ENCODE measurements around the gene YWHAG. TPM values are rescaled to one million over a fixed set of nuclear protein-coding genes. Genes with fewer than 3 reads are reported as not detected.
"Not testable (repeated sequence)": the region's sequence is repeated elsewhere in the genome, so short reads cannot be mapped to it uniquely, and the experiment has no call there.

The YWHAG gene
- total RNA-seq, 1 donor from 2014 or later, result 200 TPM

DNA sequence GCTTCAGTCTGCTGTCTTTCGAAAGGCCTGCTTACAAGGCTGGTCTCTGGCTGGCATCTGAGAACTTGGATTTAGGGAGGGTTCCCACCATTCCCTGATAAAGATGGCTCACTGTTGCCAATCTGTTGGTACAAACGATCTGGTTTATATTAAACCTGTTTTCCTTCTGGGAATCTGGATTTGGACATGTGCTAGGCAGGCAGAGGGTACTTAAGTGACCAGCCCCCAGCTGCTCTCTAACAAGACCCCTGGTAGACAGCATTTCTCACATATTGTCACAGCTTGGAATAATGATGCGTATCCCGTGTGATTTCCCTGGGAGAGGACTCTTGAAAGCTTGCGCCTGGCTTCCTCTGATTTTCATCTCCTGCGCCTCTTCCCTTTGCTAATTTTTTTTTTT, 21.6 kb downstream of the YWHAG start:
- peaks cover 8% of the 10 kb centered on the region for H3K36me3 Mint-ChIP-seq (ENCODE audit: low read depth)
- TF ChIP-seq, protein P1, sequence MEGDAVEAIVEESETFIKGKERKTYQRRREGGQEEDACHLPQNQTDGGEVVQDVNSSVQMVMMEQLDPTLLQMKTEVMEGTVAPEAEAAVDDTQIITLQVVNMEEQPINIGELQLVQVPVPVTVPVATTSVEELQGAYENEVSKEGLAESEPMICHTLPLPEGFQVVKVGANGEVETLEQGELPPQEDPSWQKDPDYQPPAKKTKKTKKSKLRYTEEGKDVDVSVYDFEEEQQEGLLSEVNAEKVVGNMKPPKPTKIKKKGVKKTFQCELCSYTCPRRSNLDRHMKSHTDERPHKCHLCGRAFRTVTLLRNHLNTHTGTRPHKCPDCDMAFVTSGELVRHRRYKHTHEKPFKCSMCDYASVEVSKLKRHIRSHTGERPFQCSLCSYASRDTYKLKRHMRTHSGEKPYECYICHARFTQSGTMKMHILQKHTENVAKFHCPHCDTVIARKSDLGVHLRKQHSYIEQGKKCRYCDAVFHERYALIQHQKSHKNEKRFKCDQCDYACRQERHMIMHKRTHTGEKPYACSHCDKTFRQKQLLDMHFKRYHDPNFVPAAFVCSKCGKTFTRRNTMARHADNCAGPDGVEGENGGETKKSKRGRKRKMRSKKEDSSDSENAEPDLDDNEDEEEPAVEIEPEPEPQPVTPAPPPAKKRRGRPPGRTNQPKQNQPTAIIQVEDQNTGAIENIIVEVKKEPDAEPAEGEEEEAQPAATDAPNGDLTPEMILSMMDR (conservative IDR thresholded peaks at IDR 0.05), result no peak
- H3K4me1 Mint-ChIP-seq, result peaks cover 26% of the 10 kb centered on the region
- no peak for DNase-seq (ENCODE audit: low read depth, low spot score)
- no peak overlapping the region for H3K27ac Mint-ChIP-seq (ENCODE audit: unreplicated experiment)
- no peaks in the 10 kb centered on the region for H3K9me3 Mint-ChIP-seq
- H3K4me3 Mint-ChIP-seq, result no peak overlapping the region
- no peaks in the 10 kb centered on the region for H3K27me3 Mint-ChIP-seq (ENCODE audit: low read depth)

- no peak for DNase-seq (ENCODE audit: low read depth, low spot score)
- H3K36me3 Mint-ChIP-seq (ENCODE audit: low read depth), result peaks cover 8% of the 10 kb centered on the region
- no peak overlapping the region for H3K27ac Mint-ChIP-seq (ENCODE audit: unreplicated experiment)
- TF ChIP-seq, protein P1 (conservative IDR thresholded peaks at IDR 0.05), result no peak
- H3K9me3 Mint-ChIP-seq, result no peaks in the 10 kb centered on the region
- H3K27me3 Mint-ChIP-seq (ENCODE audit: low read depth), result no peaks in the 10 kb centered on the region
- no peak overlapping the region for H3K4me3 Mint-ChIP-seq
- H3K4me1 Mint-ChIP-seq, result peaks cover 28% of the 10 kb centered on the region
Observed at GRCh38 chr7:76336094-76336493, 22.7 kb downstream of the YWHAG start.

GRCh38 chr7:76335417-76335816, 23.4 kb downstream of the YWHAG start:
- not testable (repeated sequence) for H3K9me3 Mint-ChIP-seq; H3K27ac Mint-ChIP-seq (ENCODE audit: unreplicated experiment); H3K36me3 Mint-ChIP-seq (ENCODE audit: low read depth); H3K27me3 Mint-ChIP-seq (ENCODE audit: low read depth); DNase-seq (ENCODE audit: low read depth, low spot score); H3K4me3 Mint-ChIP-seq
- H3K4me1 Mint-ChIP-seq, result peaks cover 30% of the 10 kb centered on the region

- H3K27me3 Mint-ChIP-seq (ENCODE audit: low read depth), result no peaks in the 10 kb centered on the region
- TF ChIP-seq, protein P1 (conservative IDR thresholded peaks at IDR 0.05), result no peak
- peaks cover 14% of the 10 kb centered on the region for H3K36me3 Mint-ChIP-seq (ENCODE audit: low read depth)
- H3K4me3 Mint-ChIP-seq, result no peak overlapping the region
- no peak overlapping the region for H3K27ac Mint-ChIP-seq (ENCODE audit: unreplicated experiment)
- no peaks in the 10 kb centered on the region for H3K9me3 Mint-ChIP-seq
- H3K4me1 Mint-ChIP-seq, result peaks cover 33% of the 10 kb centered on the region
- no peak for DNase-seq (ENCODE audit: low read depth, low spot score)
Observed at GRCh38 chr7:76334320-76334967, 24.3 kb downstream of the YWHAG start.

DNA sequence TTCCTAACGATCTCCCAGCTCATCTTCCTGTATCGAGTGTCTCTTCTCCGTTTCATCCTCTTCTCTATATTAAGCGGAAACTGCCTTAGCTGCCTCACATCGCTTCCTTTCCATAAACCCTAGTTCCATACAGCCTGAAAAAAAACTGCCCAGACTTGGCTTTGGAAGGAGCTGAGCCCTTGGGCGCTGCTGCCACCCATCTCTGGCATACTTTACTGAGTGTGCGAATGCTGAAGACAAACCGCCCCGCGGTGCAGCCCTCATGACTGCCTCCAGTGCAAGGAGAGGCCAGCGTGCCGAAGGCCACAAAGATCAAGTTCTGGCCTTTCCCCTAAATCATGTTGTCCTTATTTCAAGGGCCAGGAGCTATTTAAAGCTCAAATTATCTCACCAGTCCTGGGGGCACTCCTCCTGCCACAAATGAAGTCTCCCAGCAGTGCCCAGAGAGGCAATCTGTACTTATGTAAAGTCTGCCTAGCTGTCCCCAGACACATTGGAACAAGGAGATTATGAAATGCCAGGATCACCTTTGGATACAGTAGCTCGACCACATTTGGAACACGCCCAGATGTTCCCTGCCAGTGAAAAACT, 25.2 kb downstream of the YWHAG start:
- Mint-ChIP-seq H3K9me3 (no peaks in the 10 kb centered on the region), H3K4me1 (peaks cover 32% of the 10 kb centered on the region), H3K27me3 (ENCODE audit: low read depth) (no peaks in the 10 kb centered on the region), H3K27ac (ENCODE audit: unreplicated experiment) (no peak overlapping the region), H3K36me3 (ENCODE audit: low read depth) (peaks cover 16% of the 10 kb centered on the region), H3K4me3 (no peak overlapping the region)
- TF ChIP-seq, protein P1 (conservative IDR thresholded peaks at IDR 0.05), result no peak
- DNase-seq (ENCODE audit: low read depth, low spot score), result no peak

- no peak for DNase-seq (ENCODE audit: low read depth, low spot score)
- Mint-ChIP-seq H3K36me3 (ENCODE audit: low read depth) (peaks cover 18% of the 10 kb centered on the region), H3K27ac (ENCODE audit: unreplicated experiment) (no peak overlapping the region), H3K27me3 (ENCODE audit: low read depth) (no peaks in the 10 kb centered on the region), H3K4me1 (peaks cover 26% of the 10 kb centered on the region), H3K4me3 (no peak overlapping the region), H3K9me3 (no peaks in the 10 kb centered on the region)
- TF ChIP-seq, protein P1 (conservative IDR thresholded peaks at IDR 0.05), result no peak
Observed at GRCh38 chr7:76332078-76332477, 26.7 kb downstream of the YWHAG start.
